Posterior cingulate gyrus (tissue), 11 donors: ENCODE data around the gene PIGM.

Experiments used
- DNase-seq, 10 donors: peaks; one replicate each; pipeline versions ENCODE4 v3.0.0 to v3.0.0-alpha.2; 2020 to 2021; ENCODE audit warnings: mixed read lengths in 3 of 10
- intact Hi-C: fragments of 100-400 bp; cut with DNase I; formaldehyde crosslinking; loops from one replicate; pipeline ENCODE4 v1.15.1; 2023

The PIGM gene

DNA sequence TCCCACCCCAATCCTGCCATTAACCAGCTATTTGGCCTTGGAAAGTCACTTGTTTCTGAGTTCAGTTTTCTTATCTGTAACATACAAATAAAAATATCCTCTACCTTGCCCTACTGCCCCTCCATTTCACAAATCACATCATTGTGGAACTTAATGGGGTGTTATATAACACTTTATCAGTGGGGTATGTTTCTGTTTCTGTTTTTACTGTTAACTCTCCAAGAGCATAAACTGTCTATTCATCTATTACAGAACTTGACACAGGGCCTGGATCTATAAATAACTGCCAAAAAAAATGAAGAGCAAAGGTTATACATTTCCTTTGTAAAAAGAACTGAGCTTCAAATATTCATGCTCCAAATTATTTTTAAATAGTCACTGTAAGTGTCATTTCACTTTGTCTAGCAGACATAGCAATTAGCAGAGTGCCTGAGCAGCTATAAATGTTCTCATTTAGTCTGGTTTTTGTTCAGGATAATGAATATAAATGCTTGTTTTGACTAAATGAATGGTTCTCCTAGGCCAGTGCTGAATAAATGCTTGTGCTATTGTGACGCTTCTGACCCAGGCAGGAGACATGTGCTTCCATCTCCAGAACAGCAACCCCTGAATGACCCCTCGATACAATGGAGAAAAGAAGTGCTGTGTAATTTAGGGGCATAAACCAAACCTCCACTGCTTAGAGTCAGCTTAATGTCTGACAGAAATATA is 7.4 kb downstream of the PIGM start:
- no peak for DNase-seq
- intact Hi-C loops: no loop called here

DNA sequence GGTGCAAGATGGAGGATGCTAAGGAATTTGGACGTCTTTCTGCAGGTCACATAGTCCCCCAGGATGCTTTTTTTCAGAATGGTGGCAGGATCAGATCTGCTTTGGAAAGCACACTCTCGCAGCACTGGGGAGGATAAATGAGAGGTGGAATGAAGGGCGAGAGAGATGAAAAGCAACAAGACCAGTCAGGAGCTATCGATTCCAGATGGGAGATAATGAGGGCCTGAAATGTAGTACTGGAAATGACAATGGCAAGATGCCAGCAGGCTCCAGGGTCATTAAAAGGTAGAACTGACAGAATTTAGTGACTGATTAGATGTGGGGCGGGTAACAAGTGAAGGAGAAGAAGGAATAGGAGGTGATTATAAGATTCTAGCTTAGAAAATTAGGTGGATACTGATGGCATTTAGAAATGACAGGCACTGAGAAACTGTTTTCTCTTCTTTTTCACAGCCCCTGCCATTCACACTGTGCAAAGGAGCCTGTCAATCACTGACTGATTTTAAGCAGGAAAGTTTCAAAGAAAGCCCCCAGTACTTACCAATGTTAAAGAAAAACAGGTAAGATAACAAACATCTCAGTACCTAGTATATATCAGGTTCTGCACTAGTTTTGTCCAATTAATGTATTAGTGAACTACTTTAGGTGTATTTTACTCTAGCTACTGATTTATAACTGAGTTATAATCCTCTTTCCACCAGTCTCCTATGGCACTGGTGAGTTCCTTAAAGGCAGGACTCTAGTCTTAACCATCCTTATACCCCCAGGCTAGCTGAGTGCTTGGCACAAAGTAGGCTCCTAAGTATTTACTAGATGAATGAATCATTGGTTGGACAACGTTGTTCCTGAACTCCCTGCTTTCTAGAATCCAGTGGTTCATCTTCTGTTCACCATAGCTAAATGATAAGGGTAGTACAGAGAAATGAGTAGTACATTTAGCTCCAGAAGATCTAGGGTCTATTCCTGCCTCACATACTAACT is 9.2 kb downstream of the PIGM start:
- intact Hi-C loops: no loop called here
- DNase-seq: no peak

DNA sequence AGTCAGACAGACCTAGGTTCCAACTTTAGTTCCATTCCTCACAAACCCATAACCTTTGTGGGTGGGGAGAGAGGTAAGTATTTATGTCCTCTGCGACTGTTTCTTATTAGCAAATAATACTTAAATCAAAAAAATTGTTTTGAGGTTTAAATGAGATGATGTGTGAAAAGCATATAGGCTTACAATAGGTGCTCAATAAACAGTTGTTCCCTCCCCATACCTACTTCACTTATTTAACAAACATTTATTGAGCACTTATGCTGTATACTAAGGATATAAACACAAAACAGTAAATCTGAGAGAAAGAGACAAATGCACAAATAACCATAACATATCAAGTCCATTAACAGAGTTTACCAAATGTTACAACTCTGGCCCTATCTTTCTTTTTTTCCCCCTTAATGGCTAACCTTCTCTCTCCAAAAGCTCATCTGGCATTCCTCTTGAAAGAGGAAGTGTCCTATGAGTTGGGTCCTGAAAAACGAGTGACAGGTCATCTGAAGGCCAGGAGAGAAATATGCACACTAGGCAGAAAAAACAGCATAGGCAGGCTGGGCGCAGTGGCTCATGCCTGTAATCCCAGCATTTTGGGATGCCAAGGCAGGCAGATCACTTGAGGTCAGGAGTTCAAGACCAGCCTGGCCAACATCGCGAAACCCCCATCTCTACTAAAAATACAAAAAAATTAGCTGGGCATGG is 10.3 kb downstream of the PIGM start:
- no peak for DNase-seq
- intact Hi-C loops: no loop called here

DNA sequence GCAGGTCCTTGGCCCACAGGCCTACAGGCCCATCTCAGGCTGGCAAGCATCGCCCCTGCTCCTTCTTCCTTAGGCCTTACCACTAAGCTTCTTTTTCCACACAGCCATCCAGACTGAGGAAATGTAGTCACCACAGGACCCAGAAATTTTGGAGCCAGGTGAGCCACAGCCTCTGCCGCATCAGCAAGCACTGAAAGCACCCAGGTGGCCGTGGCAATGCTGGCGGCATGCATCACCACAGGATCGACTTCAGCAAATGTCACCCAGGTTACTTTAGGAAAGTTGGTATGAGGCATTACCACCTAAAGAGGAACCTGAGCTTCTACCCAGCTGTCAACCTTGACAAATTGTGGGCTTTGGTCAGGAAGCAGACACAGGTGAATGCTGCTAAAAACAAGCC is 11.6 kb downstream of the PIGM start:
- intact Hi-C loops: no loop called here
- DNase-seq: no peak

DNA sequence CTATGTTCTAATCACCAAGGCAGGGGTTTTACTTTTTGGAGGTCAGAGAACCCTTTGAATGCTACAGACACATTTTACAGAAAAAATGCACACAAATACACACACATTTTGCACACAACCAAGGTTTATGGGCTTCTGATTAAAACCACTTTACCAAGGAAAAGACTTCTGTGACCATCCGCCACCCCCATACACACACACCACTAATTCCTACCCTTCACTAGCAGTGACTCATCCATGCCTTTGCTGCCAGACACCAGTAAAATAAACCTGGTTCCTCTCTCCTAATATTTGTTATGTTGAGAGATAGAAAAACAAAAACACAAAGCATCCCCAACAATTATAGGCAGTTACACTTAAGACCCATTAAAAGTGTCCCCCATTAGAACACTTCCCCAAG is 12.9 kb downstream of the PIGM start:
- intact Hi-C loops: no loop called here
- no peak for DNase-seq

DNA sequence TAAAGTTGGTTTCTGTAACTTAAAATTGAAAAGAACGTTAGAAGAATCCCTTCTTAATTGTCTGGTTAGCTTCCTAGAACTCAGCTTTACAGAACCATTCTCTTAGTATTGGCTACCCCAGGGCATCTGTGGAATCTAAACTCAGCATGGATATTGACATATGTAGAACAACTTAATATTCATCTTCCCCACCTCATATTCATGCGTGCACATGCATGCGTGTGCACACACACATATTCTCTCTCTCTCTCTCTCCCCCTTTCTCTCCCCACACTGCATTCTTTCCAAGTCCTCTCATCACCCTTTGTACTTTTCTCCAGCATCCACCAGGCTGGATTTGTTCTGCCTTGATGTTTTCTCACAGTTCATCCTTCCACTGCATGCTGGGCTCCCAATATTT is 13.4 kb downstream of the PIGM start:
- DNase-seq: no peak
- intact Hi-C loops: no loop called here

DNA sequence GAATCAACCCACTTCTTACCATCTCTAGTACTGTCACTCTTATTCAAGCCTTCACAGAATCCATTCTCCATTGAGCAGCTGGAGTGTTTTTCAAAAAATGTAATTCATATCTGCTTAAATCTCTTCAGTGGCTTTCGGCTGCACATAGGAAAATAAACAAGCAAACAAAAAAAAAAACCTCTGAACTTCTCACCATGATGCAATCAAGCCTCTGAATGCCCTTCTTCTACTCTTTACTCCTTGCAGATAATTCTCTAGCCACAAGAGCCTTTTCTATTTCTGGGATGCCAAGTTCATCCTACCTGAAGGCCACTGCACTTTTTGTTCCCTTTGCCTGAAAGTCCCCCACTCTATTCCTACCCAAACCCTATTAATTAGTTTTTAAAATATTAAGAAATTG is 14.2 kb downstream of the PIGM start:
- no peak for DNase-seq
- intact Hi-C loops: no loop called here

DNA sequence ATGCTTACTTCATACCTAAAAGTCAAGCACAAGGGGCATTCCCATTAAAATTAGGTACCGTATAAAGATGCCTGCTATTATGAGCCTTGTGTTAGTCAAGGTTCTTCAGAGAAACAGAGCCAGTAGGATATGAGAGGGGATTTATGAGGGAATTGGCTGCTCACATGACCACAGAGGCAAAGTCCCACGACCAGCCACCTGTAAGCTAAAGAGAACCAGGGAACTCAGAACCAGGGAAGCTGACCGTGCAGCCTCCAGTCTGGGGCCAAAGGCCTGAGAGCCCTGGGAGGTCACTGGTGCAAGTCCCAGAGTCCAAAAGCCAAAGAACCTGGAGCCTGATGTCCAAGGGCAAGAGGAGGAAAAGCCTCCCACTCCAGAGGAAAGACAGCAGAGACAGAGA is 20.0 kb downstream of the PIGM start:
- no peak for DNase-seq
- intact Hi-C loops: no loop called here

DNA sequence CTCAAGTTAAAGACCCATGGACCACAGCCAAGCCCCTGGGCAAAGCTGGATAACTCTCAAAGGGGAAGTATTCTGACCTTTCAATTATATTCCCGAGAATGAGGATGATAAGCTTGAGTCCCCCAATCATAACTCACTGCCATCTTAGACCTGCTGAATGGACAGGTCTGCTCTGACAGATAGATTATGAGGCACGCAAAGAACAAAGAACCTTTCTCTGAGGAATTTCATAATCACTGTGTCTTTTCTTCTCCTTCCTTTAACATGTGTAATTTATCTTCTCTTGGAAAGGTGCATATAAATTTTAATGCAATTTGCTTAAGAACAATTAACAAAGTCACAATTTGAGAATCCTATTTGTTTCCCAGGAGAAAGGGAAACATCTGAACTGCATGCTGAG is 22.0 kb downstream of the PIGM start:
- no peak for DNase-seq
- intact Hi-C loops: loop anchor here (10.0 kb wide), 2 partner anchors 215 to 875 kb away; no protein-coding TSS in a partner anchor

DNA sequence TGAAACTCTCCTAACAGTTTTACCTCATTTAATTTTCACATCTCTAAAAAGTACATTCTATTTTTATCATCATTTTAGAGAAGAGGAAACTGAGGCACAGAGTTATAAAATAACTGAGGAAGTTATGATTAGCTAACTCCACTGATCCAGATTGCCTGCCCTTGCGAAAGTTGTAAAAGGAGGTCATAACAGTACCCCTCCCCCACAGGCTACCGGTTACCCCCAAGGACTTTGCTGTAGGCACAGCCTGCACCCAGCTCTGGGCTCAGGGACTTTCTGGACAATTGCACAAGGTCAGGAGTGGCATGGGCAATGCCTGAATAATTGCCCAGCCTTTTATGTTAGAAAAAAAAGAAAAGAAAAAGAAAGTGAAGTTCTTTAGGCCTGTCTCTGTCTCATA is 22.7 kb downstream of the PIGM start:
- DNase-seq: no peak
- intact Hi-C loops: loop anchor here (10.0 kb wide), 2 partner anchors 214 to 874 kb away; no protein-coding TSS in a partner anchor

DNA sequence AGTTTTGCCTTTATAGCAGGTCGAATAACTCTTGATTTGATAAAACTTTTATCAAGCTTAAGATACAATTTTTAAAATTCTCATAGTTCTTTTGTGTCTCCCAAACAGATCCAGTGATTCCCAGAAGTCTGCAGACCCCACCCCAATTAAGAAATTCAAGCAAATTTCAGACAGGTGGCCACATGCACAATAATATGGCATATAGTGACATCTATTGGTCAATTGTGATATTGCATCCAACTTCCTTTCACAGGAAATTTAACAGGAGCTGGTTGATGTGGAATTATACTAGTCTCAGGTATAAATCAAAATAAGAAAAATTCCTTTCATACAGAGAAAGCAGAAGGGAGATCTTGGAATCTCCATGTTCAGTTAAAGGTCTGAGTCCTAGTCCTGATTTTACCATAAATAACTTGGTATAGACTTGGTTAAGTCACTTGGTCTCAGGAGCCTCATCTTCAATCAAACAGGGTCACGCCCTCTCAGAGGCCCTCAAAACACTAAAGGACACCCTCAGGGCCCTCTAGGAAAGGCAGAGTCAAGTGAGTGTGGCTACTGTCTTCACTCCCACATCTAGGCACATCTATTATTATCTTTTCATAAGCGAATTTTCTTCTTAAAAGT is 24.1 kb downstream of the PIGM start:
- intact Hi-C loops: loop anchor here (1.0 to 10.0 kb wide), 3 partner anchors 71 to 873 kb away; no protein-coding TSS in a partner anchor
- no peak for DNase-seq

DNA sequence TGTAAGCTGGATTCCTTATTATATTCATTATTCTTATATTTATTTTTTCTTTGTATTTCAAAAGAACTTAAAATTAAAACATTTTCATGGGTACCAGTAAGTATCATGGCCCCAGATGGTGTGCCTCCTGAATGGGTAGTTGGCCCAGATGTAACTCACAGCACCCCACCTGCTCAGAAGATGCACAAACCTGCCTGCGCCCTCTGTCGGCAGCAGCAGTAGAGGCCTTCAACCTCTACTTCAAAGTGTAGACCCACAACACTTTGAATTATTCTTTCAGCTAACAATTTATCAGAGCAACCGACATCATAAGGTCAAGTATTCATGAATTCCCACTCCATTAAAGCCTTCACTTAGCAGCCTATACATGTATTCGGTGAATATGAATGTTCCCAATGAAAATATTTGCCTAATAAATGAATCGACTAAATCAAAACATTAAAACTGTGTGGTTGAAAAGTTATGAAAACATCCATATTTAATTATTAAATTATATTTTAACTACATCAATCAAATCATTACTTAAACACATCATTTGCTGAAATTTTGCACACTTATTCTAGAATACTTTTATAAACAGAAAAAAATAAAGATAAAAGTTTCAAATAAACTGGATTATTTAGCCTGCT is 25.4 kb downstream of the PIGM start:
- intact Hi-C loops: loop anchor here (10.0 kb wide), 2 partner anchors 212 to 872 kb away; no protein-coding TSS in a partner anchor
- DNase-seq: peak in 6 of 10 donors; percentile 32 to 83 (median 36)

DNA sequence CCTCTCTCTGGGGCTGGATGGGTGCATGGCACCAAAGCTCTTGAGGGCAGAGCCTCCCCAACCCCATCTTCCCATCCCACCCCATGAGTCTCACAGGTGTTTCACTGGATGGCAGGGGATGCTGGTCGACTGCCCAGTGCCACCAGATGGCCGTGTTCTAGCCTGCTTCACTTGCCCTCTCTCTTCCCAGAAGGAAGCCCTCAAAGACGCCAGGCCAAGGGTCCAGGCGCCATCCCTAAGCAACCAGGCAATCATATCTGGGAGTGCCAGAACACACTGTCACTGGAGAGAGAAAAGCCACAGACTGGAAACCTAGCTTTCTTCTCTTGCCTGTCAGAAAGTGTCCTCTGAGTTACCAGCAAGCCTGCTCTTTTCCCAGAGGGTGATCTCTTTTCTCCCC is 26.7 kb downstream of the PIGM start:
- DNase-seq: no peak
- intact Hi-C loops: loop anchor here (10.0 kb wide), 2 partner anchors 210 to 870 kb away; no protein-coding TSS in a partner anchor

DNA sequence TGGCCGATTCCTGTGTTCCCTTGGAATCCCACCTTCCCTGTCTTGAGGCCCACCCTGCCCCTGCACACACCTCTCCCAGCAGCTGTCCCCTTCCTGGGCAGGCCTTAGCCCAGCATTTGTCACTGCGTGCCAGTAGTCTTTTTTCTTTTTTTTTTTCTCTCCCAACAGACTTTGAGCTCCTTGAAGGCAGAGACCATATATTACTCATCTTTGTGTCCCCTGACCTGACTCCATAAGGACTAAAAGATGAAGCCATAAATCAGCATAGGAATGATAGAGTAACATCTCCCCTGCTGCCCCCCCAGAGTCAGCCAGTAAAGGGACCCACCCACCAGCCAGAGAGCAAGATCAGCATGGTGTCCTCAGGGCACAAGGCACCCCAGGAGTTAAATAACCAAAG is 27.4 kb downstream of the PIGM start:
- intact Hi-C loops: loop anchor here (10.0 kb wide), 2 partner anchors 210 to 870 kb away; no protein-coding TSS in a partner anchor
- DNase-seq: no peak

DNA sequence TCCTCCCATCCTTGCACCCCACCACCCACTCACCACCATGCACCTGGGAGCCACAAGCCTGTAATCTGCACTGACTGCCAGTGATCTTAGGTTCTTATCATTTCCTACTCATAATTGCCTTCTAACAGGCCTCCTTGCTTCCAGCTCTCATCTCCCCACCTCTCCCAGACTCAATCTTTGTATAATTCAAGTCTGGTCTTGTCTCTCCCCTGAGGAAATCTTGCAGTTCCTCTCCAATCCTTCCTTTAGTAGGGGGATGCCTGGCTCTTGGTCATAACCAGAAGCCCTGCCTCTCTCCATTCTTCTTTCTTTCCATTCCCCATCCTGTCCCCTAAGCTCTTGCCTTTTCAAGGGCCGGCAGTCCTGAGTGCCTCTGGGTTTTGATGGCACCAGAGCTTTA is 27.8 kb downstream of the PIGM start:
- DNase-seq: no peak
- intact Hi-C loops: loop anchor here (10.0 kb wide), 2 partner anchors 209 to 869 kb away; no protein-coding TSS in a partner anchor

DNA sequence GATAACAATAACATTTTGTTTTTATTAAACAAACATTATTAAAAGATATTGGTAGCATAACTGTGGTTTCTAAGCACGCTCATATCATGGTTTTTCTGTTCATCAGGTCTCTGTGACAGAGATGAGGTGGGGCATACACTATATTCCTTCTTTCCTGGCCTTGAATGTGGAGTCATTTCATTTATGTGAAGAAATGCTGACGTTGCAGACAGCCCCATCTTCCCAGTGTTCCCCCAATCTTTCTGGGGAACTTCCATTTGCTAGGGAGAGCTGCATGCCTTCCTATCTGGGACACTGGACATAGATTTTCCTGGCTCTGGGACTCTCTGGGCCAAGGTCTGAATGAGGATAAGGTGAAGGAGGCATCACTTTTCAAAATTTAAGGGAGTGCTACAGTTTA is 30.4 kb downstream of the PIGM start:
- DNase-seq: no peak
- intact Hi-C loops: loop anchor here (10.0 kb wide), 2 partner anchors 207 to 867 kb away; no protein-coding TSS in a partner anchor

DNA sequence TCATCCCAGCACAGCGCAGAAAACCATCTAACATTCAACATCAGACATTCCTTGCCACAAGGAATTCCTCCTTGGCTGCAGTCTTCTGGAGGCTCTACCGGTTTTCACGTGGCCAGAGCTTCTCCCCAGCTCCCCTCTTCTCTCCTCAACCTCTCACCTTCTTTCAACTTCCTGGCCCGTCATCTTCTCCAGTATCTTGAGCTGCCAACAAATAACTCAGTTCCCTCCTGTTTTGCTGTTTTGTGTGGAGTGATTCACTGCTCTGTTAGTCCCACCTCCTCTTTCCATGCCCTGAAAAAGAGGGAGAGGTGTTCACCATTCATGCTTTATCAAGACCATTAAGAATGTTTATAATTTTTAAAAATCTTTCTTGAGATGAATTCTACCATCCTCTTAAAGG is 32.6 kb downstream of the PIGM start:
- DNase-seq: no peak
- intact Hi-C loops: no loop called here

DNA sequence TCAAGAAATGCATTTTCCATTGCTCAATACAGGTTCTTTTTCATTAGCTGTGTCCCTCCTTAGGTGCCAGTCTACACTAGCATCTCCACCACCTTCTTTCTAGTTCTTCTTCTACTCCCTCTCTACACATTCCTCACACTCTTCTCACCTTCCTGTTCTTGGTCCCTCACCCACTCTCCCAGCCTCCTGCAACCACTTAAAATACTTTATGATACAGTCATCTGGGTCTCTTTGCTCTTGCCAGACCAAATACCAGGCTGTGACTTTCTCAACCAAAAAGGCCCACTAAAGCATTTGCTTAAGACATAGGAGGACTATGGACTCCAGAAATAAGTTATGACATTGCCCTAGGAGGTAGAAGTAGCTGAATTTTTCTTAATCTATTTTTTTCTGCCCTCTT is 35.1 kb downstream of the PIGM start:
- DNase-seq: no peak
- intact Hi-C loops: no loop called here

DNA sequence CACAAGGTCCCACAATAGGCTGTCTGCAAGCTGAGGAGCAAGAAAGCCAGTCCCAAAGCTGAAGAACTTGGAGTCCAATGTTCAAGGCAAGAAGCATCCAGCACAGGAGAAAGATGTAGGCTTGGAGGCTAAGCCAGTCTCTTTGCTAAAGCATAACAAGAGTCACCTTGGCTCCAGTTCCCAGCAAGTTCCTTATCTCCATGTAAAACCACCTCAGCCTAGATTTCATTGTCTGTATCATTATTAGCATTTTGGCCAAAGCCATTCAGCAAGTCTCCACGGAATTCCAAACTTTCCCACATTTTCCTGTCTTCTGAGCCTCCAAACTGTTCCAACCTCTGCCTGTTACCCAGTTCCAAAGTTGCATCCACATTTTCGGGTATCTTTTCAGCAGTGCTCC is 36.9 kb downstream of the PIGM start:
- intact Hi-C loops: no loop called here
- DNase-seq: no peak

DNA sequence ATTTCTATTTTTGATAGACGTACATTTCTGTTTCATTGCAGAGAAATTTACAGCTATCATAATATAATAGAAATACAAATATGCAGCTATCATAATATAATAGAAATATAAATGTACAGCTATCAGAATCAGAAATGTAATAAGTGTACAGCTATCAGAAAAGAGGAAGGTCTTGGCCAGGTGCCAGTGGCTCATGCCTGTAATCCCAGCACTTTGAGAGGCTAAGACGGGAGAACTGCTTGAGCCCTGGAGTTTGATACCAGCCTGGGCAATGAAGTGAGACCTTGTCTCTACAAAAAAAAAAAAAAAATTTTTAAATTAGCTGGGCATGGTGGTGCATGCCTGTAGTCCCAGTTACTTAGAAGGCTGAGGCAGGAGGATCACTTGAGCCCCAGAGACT is 37.9 kb downstream of the PIGM start:
- intact Hi-C loops: no loop called here
- no peak for DNase-seq
